SK-N-SH treated with all-trans-retinoic acid at 6 μM for 48 hours (cell line): ENCODE measurements around the gene MYO9B.

Experiments used
- BACH2 ChIP-seq: fragments of 250-450 bp; sonication (Bioruptor Pico); IDR thresholded peaks from 2 replicates; pipeline ENCODE4 v1.9.0; 2021; ENCODE audit warnings: mild to moderate bottlenecking, borderline replicate concordance
- CREB5 ChIP-seq: fragments of 250-450 bp; sonication (Bioruptor Pico); IDR thresholded peaks from 2 replicates; pipeline ENCODE4 v1.5.1; 2020; ENCODE audit warnings: low read depth, mild to moderate bottlenecking, moderate library complexity
- GLIS3 ChIP-seq: fragments of 250-450 bp; sonication (Bioruptor Pico); IDR thresholded peaks from 2 replicates; pipeline ENCODE4 v1.5.0; 2020; ENCODE audit warnings: mild to moderate bottlenecking, moderate library complexity
- PPARA ChIP-seq: fragments of 250-450 bp; sonication (Bioruptor Pico); IDR thresholded peaks from 2 replicates; pipeline ENCODE4 v1.5.0; 2020; ENCODE audit warnings: mild to moderate bottlenecking, borderline replicate concordance
- TCF4 ChIP-seq: fragments of 250-450 bp; sonication (Bioruptor Pico); IDR thresholded peaks from 2 replicates; pipeline ENCODE4 v1.8.0; 2021; ENCODE audit warnings: mild to moderate bottlenecking, moderate library complexity, borderline replicate concordance
- TSHZ2 ChIP-seq: fragments of 250-450 bp; sonication (Bioruptor Pico); IDR thresholded peaks from 2 replicates; pipeline ENCODE4 v1.5.0; 2020; ENCODE audit warnings: mild to moderate bottlenecking, moderate library complexity

- TF ChIP-seq CREB5 (CRISPR knock-in tag) (no peak), BACH2 (CRISPR knock-in tag) (no peak), PPARA (CRISPR knock-in tag) (no peak), GLIS3 (CRISPR knock-in tag) (no peak), TSHZ2 (CRISPR knock-in tag) (no peak), TCF4 (CRISPR knock-in tag) (no peak)
These were observed 74.0 kb downstream of the MYO9B start for GRCh38 chr19:17149393-17150135.
